OCI-LY7 (cell line): ENCODE data around the gene MAP3K20.

Experiments
- CTCF ChIP-seq: fragments of 200-600 bp; sonication (generic); conservative IDR thresholded peaks from 2 replicates; pipeline ENCODE4 v1.5.1; 2014; ENCODE audit warnings: mild to moderate bottlenecking, antibody characterized with exemption, low read length, moderate library complexity, mixed read lengths
- EZH2phosphoT487 ChIP-seq: fragments of 200-600 bp; sonication (generic); IDR thresholded peaks from 2 replicates; pipeline ENCODE4 v1.6.1; 2018; ENCODE audit warnings: low read depth, borderline replicate concordance, mild to moderate bottlenecking, mixed run types, antibody characterized with exemption, low read length, moderate library complexity, mixed read lengths

- TF ChIP-seq CTCF (no peak), EZH2phosphoT487 (no peak)
Measured at GRCh38 chr2:173048897-173049661, 26.6 kb upstream of the MAP3K20 start.
